Ishikawa (cell line): ENCODE results near the gene ZSCAN18.

Source experiments
- CEBPB ChIP-seq: IDR thresholded peaks from 2 replicates; pipeline ENCODE4 v1.6.1; 2012
- CREB1 ChIP-seq: IDR thresholded peaks from 2 replicates; pipeline ENCODE4 v1.6.1; 2012; ENCODE audit warnings: low read depth
- EGR1 ChIP-seq: IDR thresholded peaks from 2 replicates; pipeline ENCODE4 v1.6.1; 2012
- EP300 ChIP-seq: IDR thresholded peaks from 2 replicates; pipeline ENCODE4 v1.6.1; 2012; ENCODE audit warnings: borderline replicate concordance
- FOXM1 ChIP-seq: IDR thresholded peaks from 2 replicates; pipeline ENCODE4 v1.6.1; 2012; ENCODE audit warnings: low read depth, borderline replicate concordance
- NFIC ChIP-seq: IDR thresholded peaks from 2 replicates; pipeline ENCODE4 v1.6.1; 2012
- RAD21 ChIP-seq: IDR thresholded peaks from 2 replicates; pipeline ENCODE4 v1.6.1; 2012; ENCODE audit warnings: low read depth
- TAF1 ChIP-seq: IDR thresholded peaks from 2 replicates; pipeline ENCODE4 v1.6.1; 2012; ENCODE audit warnings: low read depth, mild to moderate bottlenecking
- TCF12 ChIP-seq: IDR thresholded peaks from 2 replicates; pipeline ENCODE4 v1.6.1; 2012; ENCODE audit warnings: low read depth
- TEAD4 ChIP-seq: IDR thresholded peaks from 2 replicates; pipeline ENCODE4 v1.6.1; 2012
- YY1 ChIP-seq: IDR thresholded peaks from 2 replicates; pipeline ENCODE4 v1.6.1; 2012; ENCODE audit warnings: low read depth
- ZBTB7A ChIP-seq: IDR thresholded peaks from 2 replicates; pipeline ENCODE4 v1.6.1; 2012; ENCODE audit warnings: low read depth
- TF ChIP-seq, protein P1 (sequence below): IDR thresholded peaks from 2 replicates; pipeline ENCODE4 v1.6.1; 2012
- TF ChIP-seq, protein P2 (sequence below): IDR thresholded peaks from 2 replicates; pipeline ENCODE4 v1.6.1; 2012; ENCODE audit warnings: low read depth, mild to moderate bottlenecking
- TF ChIP-seq, protein P3 (sequence below): IDR thresholded peaks from 2 replicates; pipeline ENCODE4 v1.6.1; 2012

ZSCAN18 gene

DNA sequence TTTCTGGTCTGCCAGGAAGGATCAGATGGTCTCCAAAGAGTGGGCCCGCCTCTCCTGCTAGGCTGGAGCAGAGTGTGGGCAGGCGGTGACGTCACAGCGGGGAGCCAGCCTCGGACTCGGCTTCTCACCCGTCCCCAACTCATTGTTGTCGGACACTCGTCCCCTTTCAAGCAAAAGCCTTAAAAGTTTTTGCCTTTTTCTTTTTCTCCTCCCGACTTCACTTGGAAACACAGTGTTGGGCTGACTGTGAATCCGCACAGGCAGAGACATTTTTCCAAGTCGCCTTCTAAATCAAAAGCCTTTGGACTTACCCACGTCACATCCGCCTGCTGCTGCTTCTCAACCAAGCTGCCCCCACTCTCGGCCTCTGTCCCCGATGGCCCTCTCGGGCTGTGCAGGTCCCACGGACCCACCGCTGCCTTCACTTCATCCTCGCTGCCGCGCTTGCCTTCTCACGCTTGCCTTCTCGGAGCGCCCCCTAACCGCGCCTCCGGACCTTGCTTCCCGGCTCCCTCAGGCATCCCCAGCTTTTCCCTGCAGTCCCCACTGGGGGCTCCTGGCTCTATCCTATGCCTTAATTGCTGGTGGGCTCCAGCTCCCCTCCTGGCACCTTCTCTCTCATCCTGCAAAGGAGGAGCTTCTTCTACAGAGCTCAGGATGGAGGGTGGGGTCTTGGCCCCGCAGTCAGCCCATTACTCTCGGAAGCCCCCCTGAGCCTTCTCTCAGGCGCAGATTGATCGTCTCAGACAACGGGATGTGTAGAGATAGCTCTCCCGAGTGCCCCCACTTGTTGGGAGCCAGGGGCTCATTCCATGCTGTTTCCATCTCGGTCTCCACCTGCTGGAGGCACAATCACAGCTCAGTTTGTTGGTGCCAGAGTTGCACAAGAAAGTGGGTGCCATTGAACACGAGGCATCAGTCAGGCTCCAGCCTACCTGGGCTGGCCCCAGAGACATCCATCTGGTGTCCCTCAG is 42.8 kb downstream of the ZSCAN18 start:
- TF ChIP-seq, protein P1, sequence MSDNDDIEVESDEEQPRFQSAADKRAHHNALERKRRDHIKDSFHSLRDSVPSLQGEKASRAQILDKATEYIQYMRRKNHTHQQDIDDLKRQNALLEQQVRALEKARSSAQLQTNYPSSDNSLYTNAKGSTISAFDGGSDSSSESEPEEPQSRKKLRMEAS = no peak
- TF ChIP-seq YY1 (no peak), CEBPB (no peak), ZBTB7A (no peak)
- TF ChIP-seq, protein P2, sequence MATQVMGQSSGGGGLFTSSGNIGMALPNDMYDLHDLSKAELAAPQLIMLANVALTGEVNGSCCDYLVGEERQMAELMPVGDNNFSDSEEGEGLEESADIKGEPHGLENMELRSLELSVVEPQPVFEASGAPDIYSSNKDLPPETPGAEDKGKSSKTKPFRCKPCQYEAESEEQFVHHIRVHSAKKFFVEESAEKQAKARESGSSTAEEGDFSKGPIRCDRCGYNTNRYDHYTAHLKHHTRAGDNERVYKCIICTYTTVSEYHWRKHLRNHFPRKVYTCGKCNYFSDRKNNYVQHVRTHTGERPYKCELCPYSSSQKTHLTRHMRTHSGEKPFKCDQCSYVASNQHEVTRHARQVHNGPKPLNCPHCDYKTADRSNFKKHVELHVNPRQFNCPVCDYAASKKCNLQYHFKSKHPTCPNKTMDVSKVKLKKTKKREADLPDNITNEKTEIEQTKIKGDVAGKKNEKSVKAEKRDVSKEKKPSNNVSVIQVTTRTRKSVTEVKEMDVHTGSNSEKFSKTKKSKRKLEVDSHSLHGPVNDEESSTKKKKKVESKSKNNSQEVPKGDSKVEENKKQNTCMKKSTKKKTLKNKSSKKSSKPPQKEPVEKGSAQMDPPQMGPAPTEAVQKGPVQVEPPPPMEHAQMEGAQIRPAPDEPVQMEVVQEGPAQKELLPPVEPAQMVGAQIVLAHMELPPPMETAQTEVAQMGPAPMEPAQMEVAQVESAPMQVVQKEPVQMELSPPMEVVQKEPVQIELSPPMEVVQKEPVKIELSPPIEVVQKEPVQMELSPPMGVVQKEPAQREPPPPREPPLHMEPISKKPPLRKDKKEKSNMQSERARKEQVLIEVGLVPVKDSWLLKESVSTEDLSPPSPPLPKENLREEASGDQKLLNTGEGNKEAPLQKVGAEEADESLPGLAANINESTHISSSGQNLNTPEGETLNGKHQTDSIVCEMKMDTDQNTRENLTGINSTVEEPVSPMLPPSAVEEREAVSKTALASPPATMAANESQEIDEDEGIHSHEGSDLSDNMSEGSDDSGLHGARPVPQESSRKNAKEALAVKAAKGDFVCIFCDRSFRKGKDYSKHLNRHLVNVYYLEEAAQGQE = no peak

DNA sequence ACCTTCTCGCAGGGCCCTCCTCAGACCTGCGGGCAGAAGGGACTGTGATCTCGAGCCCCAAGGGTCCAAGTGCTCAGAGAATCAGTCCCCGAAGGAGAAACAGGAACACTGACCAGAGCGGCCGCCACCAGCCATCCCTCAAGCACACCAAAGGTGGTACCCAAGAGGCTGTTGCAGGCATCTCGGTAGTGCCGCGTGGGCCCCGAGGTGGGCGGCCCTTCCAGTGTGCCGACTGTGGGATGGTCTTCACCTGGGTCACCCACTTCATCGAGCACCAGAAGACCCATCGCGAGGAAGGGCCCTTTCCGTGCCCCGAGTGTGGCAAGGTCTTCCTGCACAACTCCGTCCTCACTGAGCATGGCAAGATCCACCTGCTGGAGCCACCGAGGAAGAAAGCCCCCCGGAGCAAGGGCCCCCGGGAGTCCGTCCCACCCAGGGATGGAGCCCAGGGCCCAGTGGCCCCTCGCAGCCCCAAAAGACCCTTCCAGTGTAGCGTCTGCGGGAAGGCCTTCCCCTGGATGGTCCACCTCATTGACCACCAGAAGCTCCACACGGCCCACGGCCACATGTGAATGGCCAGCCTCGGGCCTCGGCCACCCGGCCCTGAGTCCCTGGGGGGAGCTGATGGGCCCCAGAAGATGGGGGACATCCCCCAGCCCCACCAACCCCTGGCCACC is 44.4 kb downstream of the ZSCAN18 start:
- TF ChIP-seq RAD21 = no peak
- TF ChIP-seq, protein P3, sequence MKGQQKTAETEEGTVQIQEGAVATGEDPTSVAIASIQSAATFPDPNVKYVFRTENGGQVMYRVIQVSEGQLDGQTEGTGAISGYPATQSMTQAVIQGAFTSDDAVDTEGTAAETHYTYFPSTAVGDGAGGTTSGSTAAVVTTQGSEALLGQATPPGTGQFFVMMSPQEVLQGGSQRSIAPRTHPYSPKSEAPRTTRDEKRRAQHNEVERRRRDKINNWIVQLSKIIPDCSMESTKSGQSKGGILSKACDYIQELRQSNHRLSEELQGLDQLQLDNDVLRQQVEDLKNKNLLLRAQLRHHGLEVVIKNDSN = no peak
- TF ChIP-seq FOXM1 = no peak
- TF ChIP-seq EGR1 = no peak
- TF ChIP-seq, protein P2 = no peak
- TF ChIP-seq CREB1 = no peak
- TF ChIP-seq EP300 = no peak

DNA sequence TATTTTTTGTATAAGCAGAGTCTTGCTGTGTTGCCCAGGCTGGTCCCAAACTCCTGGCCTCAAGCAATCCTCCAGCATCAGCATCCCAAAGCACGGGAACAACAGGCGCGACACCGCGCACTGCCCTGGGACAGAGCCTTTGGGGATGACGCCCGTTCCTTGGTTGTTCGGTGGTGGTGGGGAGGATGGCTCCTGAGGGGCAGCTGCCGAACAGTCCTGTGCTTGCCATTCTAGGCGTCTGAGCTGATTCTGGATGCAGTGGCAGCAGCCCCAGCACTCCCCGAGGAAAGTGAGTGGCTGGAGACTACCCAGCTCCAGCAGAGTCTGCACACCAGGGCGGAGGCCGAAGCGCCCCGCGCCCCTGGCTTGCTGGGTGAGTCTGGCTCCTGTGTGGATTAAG is 45.8 kb downstream of the ZSCAN18 start:
- TF ChIP-seq YY1 (no peak), FOXM1 (no peak), CREB1 (no peak), RAD21 (no peak), EGR1 (no peak), TCF12 (no peak), NFIC (no peak), EP300 (no peak), ZBTB7A (no peak)
- TF ChIP-seq, protein P1 = no peak
- TF ChIP-seq, protein P3 = no peak

DNA sequence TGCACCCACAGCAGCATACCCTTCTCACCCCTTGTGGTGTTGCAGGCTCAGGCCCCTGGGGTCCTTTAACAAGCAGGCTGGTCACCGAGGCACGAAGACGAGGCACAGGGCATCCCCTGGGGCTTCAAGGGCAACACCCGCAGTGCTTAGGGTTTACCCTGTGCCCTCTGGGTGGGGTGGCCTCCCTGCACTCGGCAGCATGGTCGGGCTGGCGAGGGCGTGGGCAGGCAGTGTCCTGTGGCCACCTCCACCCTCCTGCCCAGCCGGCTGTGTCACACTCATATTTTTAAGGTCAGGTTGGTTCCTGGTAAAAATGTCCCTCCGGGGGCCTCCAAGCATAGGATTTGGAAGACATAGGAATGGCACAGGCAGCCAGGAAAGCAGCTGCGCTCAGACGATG is 50.4 kb downstream of the ZSCAN18 start:
- TF ChIP-seq, protein P3 = no peak
- TF ChIP-seq, protein P1 = no peak
- TF ChIP-seq CREB1 (no peak), YY1 (no peak), TEAD4 (no peak), RAD21 (no peak), EP300 (no peak), CEBPB (no peak), NFIC (no peak), ZBTB7A (no peak), TAF1 (no peak), EGR1 (no peak), FOXM1 (no peak), TCF12 (no peak)
- TF ChIP-seq, protein P2 = no peak
